Uterus (tissue), 4 donors: ENCODE measurements around the gene LBR. TPM values are rescaled to one million over a fixed set of nuclear protein-coding genes. Genes with fewer than 3 reads are reported as not detected.
"Not testable (repeated sequence)": the region's sequence is repeated elsewhere in the genome, so short reads cannot be mapped to it uniquely, and the experiment has no call there.

Experiments used
- DNase-seq, 2 donors: peaks; one replicate each; pipeline ENCODE4 v3.0.0-alpha.2; 2019 to 2020
- H3K27ac ChIP-seq, 2 donors: fragments of 200-600 bp; sonication (generic); 1 replicate in 1 of 2; 2 replicates in 1 of 2; pipeline ENCODE4 v1.5.1; 2016 to 2018
- H3K27me3 ChIP-seq, 2 donors: fragments of 200-600 bp; sonication (generic); one replicate each; pipeline ENCODE4 v1.5.1; 2018 to 2019; ENCODE audit warnings: control low read depth in 1 of 2
- H3K36me3 ChIP-seq, 2 donors: fragments of 200-600 bp; sonication (generic); one replicate each; pipeline ENCODE4 v1.5.1; 2019; ENCODE audit warnings: control low read depth in 1 of 2
- H3K4me1 ChIP-seq, 2 donors: fragments of 200-600 bp; sonication (generic); one replicate each; pipeline ENCODE4 v1.5.1; 2018 to 2019; ENCODE audit warnings: control low read depth in 1 of 2
- H3K4me3 ChIP-seq, 2 donors: fragments of 200-600 bp; sonication (generic); 1 replicate in 1 of 2; 2 replicates in 1 of 2; pipeline ENCODE4 v1.5.1; 2018 to 2019; ENCODE audit warnings: mild to moderate bottlenecking in 1 of 2
- H3K9me3 ChIP-seq, 2 donors: fragments of 200-600 bp; sonication (generic); one replicate each; pipeline ENCODE4 v1.5.1; 2019; ENCODE audit warnings: control low read depth in 1 of 2
- POLR2A ChIP-seq, 2 donors: fragments of 450-650 bp; IDR thresholded peaks; one replicate each; pipeline ENCODE4 v1.6.1; 2016; ENCODE audit warnings: antibody characterized with exemption in 2 of 2, mild to moderate bottlenecking in 1 of 2, moderate library complexity in 1 of 2
- intact Hi-C: fragments of 100-400 bp; cut with DNase I; formaldehyde crosslinking; loops from one replicate; pipeline ENCODE4 v1.15.1; 2023; ENCODE audit warnings: low total_unique reads
- total RNA-seq, 4 donors: library from RNA; depleted of rRNA in 3 of 4; stranded (reverse); fragments of >200 nt in 3 of 4; gene quantifications; one replicate each; pipeline versions ENCODE4 v1.1.0 to v1.2.4, GENCODE V29; 2014 to 2023
- TF ChIP-seq, protein P1 (sequence below), 4 experiments: fragments of 200-600 bp in 2 of 4; fragments of 450-650 bp in 2 of 4; sonication (generic) in 2 of 4; IDR thresholded peaks; one replicate each; pipeline ENCODE4 v1.5.1; 2016 to 2019; ENCODE audit warnings: antibody characterized with exemption in 4 of 4, mild to moderate bottlenecking in 2 of 4, moderate library complexity in 1 of 4
- donor health status: DM: yes; HTN: yes; CAD: no.

Gene LBR
- total RNA-seq, 4 donors from 2014 or later = 55.1 to 178 (median 92.6) TPM

DNA sequence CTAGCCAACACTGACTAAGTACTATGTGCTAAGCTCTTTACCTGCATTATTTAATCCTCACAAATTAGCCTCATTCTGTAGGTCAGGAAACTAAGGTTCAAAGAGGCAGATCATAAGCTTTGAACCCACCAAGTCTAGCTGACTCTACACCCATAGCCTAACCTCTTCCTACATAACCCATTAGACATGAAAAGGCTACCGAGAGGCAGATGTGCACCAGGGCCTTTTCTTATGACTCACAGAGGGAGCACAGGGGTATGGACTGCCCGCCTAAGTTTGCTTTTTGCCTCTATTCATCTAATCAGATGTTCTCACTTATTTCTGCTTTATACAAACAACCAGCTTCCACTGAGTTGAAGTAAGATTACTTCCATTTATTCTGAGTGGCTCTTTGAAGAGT lies 31.5 kb downstream of the LBR start:
- H3K27ac ChIP-seq = no peak overlapping the region
- H3K9me3 ChIP-seq = no peaks in the 10 kb centered on the region
- H3K4me3 ChIP-seq = no peak overlapping the region
- H3K27me3 ChIP-seq = no peaks in the 10 kb centered on the region
- H3K4me1 ChIP-seq = no peaks in the 10 kb centered on the region
- no peaks in the 10 kb centered on the region for H3K36me3 ChIP-seq
- TF ChIP-seq, protein P1, sequence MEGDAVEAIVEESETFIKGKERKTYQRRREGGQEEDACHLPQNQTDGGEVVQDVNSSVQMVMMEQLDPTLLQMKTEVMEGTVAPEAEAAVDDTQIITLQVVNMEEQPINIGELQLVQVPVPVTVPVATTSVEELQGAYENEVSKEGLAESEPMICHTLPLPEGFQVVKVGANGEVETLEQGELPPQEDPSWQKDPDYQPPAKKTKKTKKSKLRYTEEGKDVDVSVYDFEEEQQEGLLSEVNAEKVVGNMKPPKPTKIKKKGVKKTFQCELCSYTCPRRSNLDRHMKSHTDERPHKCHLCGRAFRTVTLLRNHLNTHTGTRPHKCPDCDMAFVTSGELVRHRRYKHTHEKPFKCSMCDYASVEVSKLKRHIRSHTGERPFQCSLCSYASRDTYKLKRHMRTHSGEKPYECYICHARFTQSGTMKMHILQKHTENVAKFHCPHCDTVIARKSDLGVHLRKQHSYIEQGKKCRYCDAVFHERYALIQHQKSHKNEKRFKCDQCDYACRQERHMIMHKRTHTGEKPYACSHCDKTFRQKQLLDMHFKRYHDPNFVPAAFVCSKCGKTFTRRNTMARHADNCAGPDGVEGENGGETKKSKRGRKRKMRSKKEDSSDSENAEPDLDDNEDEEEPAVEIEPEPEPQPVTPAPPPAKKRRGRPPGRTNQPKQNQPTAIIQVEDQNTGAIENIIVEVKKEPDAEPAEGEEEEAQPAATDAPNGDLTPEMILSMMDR (IDR thresholded peaks at IDR 0.05) = no peak
- TF ChIP-seq POLR2A (IDR thresholded peaks at IDR 0.05) = no peak
- intact Hi-C loops = no loop called here
- DNase-seq = no peak

DNA sequence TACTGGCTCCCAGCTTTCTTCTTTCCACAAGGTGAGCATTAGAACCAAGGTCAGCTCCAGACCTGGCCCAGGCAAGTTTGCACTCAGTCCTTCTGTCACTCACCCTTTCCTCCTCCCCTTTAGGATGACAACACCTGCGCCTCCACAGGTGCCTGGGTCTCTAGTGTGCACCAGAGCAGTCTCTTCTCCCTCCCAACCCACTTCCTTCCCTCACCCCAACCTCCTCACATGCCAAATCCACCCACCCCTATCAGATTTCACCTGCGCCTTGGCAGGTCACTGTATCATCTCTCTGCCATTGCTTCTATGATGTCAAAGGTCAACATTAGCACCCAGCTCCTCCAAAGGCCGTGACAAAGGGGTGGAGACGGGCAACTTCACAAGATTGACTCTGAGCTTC lies 38.0 kb downstream of the LBR start:
- Histone ChIP-seq H3K4me3 (no peak overlapping the region), H3K27me3 (no peaks in the 10 kb centered on the region), H3K27ac (no peak overlapping the region), H3K4me1 (no peaks in the 10 kb centered on the region), H3K9me3 (no peaks in the 10 kb centered on the region), H3K36me3 (no peaks in the 10 kb centered on the region)
- intact Hi-C loops = no loop called here
- DNase-seq = no peak
- no peak for TF ChIP-seq POLR2A (IDR thresholded peaks at IDR 0.05)
- TF ChIP-seq, protein P1 (IDR thresholded peaks at IDR 0.05) = no peak

DNA sequence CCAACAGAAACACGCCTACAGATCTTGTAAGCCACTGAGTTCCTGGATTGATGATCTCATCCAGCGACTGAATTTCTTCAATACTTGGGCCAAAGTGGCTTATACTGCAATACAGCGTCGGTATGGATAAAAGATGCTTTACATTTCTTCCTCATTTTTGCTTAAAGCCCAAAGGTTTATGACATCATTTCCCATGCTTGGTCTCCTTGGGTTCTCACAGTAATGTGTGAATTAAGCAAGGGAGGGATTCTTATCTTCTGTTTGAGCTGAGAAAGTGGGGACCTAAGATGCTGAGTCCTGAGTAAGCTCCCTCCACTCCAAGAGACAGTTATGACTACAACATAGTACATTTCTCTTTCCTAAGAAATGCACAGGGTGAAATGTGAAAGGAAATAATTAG lies 39.5 kb downstream of the LBR start:
- no peaks in the 10 kb centered on the region for H3K9me3 ChIP-seq
- TF ChIP-seq, protein P1 (IDR thresholded peaks at IDR 0.05) = no peak
- TF ChIP-seq POLR2A (IDR thresholded peaks at IDR 0.05) = no peak

DNA sequence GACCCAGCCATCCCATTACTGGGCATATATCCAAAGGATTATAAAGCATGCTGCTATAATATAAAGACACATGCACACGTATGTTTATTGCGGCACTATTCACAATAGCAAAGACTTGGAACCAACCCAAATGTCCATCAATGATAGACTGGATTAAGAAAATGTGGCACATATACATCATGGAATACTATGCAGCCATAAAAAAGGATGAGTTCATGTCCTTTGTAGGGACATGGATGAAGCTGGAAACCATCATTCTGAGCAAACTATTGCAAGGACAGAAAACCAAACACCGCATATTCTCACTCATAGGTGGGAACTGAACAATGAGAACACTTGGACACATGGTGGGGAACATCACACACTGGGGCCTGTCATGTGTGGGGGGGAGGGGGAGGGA lies 41.0 kb downstream of the LBR start:
- intact Hi-C loops, H3K36me3 ChIP-seq, H3K27ac ChIP-seq, DNase-seq, H3K4me1 ChIP-seq, H3K4me3 ChIP-seq, H3K27me3 ChIP-seq, H3K9me3 ChIP-seq: not testable (repeated sequence)

More for the DNA sequence above, 39.5 kb downstream of the LBR start:
- no peak overlapping the region for H3K4me3 ChIP-seq
- no peaks in the 10 kb centered on the region for H3K27me3 ChIP-seq
- no peak for DNase-seq
- H3K36me3 ChIP-seq = no peaks in the 10 kb centered on the region
- intact Hi-C loops = no loop called here
- no peak overlapping the region for H3K27ac ChIP-seq
- no peaks in the 10 kb centered on the region for H3K4me1 ChIP-seq

DNA sequence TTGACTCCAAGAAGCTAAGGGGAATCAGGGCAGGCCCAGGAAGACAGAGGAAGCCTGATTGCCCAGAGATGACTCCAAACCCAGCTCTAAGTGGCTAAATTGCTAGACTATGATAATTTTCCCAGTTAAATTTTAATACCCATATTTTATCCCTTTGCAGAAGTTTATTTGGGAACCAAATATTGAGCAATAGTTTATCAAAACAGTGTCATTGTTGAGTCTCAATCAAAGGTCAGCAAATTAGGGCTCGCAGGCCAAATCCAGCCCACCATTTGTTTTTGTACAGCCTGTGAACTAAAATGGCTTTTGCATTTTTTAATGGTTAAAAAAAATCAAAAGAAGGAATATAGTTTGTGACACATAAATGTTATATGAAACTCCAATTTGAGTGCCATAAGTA lies 47.1 kb downstream of the LBR start:
- Histone ChIP-seq H3K9me3 (no peaks in the 10 kb centered on the region), H3K4me3 (no peak overlapping the region), H3K27me3 (no peaks in the 10 kb centered on the region), H3K36me3 (no peaks in the 10 kb centered on the region), H3K27ac (no peak overlapping the region), H3K4me1 (no peaks in the 10 kb centered on the region)
- DNase-seq = no peak
- intact Hi-C loops = no loop called here
- TF ChIP-seq, protein P1 (IDR thresholded peaks at IDR 0.05) = no peak
- TF ChIP-seq POLR2A (IDR thresholded peaks at IDR 0.05) = no peak

DNA sequence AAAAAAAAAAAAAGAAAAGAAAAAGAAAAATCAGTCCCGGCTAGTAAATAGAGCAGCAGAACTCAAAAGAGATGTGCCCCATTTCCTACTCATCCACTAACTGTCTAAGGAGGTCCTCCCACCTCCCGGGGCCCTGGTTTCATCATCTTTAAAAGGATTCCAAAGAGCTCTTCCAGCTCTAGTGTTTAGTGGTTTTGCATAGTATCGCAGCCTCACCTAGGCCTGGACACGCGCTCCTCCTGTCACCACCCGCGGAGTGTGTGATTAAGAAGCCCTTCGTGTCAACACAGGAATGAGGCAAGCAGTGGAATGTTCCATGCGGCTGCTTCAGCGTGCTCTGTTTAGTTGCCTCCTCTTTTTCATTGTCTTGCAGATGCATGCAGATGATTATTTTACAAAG lies 49.0 kb downstream of the LBR start:
- TF ChIP-seq, protein P1 (IDR thresholded peaks at IDR 0.05) = no peak
- Histone ChIP-seq H3K4me3 (no peak overlapping the region), H3K4me1 (no peaks in the 10 kb centered on the region), H3K27ac (no peak overlapping the region), H3K36me3 (no peaks in the 10 kb centered on the region), H3K27me3 (no peaks in the 10 kb centered on the region), H3K9me3 (no peaks in the 10 kb centered on the region)
- intact Hi-C loops = no loop called here
- DNase-seq = no peak
